Non-pigmented ciliary epithelial cell (primary cell): ENCODE measurements around the gene COL1A1.
A peak's percentile ranks its signal among the peaks of the same experiment; 100 is the strongest.

Source experiments
- DNase-seq: peaks from one replicate; pipeline ENCODE4 v3.0.0-alpha.2; 2010; ENCODE audit warnings: low read depth

Gene COL1A1

DNA sequence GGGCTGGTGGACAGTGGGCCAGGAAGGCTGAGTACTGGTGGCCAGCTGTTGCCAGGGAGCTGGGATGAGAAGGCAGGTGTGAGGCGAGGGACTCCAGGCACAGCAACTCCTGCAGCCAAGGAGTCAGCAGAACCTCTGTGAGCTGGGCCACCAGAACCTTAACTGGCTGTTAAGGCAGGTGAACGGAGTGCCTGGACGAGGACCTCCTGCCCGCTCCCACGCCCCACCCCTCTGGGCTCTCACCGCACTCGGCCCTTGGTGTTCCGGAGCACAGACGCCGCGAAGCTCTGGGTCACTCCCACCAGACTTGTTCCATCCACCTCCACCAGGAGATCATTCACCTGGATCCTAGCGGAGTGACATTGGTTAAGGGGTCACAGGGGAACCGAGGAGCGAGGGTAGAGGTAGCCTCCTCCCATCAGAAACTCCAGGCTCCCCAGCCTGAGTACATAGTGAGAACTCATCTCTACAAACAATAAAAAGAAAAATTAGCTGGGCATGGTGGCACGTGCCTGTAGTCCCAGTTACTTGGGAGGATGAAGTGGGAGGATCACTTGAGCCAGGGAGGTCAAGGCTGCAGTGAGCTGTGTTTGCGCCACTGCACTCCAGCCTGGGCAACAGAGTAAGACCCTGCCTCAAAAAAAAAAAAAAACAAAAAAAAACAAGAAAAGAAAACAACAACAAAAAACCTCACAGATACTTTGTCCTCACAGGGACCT is 60.2 kb downstream of the COL1A1 start:
- DNase-seq: no peak

DNA sequence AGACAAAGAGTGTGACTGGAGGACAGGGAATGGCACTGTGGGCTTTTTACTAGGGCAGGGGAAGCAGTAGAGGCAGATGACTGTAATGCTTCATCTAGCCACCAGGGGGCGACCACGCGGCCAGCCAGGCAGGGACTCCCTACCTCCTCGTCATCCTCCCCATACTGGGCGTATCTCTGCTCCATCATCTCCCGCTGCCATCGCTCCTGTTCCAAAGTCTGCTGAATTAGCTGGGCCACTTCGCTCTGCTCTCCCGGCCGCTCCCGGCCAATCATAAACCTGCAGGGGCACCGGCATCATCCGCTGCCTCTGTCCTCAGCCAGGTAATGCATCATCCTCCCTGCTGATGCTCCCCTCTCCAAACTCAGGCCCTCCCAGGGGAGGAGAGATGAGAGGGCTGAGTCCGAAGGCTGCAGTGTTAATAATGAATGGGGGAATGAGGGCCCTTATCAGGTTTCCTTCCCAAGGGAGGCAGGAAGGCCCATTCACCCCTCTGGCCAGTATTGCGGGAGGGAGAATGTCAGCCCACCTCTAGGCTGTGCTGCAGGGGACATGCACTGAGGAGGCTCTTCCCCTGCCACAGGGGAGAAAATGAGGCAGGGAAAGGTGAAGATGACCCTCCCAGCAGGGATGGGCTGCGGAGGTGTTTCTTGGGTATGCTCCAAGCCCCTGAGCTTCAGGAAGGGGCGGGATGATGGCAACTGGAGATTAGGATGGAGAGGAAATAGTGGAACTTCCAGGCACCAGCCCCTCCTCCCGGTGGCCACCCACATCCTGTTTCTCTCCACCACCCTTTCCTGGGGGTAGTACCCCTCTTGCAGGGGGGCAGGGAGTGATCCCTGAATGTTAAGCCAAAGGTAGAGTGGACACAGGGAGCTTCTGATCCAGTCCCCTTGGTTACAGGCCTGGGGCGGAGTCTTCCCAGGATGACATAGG is 61.2 kb downstream of the COL1A1 start:
- DNase-seq: peak; percentile 37

DNA sequence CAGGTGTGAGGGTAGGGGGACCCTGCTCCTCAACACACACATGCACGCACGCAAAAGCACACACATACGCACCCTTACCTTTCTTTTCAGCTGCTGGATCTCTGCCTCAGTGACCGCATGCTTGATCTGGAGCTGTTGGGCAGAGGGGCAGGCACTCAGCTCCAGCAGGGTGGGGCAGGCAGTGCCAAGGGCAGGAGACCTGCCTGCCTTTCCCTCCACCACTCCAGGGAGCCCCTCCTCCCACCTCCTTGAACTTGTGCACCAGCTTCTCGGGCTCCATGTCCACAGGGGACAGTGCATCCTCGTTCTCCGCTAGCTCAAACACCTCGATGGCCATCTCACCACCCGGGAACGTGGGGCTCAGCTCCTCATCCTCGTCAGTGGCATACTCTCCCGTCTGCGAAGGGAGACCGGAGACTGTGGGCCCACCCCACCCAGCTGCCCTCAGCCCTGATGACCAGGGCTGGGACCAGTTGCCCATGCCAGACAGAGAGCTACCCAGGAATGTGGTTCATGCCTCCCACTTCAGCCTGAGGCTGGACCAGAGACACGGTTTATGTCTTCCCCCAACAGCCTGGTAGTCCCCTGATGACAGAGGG is 62.1 kb downstream of the COL1A1 start:
- DNase-seq: no peak

DNA sequence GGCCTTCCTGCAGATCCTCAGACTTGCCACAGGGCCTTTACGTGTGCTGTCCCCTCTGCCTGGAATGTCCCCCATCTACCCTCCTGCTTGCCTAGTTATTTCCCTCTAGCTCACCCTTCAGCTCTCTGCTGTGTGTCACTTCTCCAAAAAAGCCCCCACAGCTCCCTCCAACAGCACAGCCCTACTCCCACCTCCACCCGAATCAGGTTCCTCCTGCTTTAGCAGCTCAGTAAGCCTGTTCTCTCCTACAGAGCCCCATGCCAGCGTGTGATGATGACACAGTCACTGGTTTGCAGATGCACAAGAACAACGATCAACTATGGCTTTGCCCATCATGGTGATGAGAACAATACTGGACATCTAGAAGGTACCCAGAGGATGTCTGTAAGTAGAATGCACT is 64.4 kb downstream of the COL1A1 start:
- no peak for DNase-seq

DNA sequence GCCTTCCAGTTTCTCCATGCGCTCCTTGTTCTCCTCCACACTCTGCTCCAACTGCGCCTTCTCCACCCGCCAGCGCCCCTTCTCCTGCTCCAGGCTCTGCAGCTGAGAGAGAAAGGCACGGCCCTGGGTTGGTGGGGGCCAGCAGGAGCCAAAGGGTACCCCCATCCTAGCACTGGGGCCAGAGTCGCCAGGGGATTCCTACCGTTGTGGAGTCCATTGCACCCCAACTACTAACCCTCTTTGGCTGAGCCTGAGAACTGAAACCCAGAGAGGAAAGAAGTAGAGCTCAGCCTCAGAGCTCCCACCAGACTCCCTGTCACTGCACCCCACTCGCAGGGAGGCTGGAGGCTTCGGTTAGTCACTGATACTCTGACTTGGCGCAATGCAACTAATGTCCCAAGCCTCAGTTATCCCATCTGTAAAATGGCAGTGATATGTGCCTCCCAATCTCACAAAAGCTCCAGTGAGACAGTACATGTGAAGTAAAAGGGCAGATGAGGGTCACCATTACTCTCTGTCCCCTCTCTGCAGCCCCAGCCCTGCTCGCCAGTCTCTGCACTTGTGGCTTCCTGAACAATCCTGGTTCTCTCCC is 65.2 kb downstream of the COL1A1 start:
- no peak for DNase-seq

DNA sequence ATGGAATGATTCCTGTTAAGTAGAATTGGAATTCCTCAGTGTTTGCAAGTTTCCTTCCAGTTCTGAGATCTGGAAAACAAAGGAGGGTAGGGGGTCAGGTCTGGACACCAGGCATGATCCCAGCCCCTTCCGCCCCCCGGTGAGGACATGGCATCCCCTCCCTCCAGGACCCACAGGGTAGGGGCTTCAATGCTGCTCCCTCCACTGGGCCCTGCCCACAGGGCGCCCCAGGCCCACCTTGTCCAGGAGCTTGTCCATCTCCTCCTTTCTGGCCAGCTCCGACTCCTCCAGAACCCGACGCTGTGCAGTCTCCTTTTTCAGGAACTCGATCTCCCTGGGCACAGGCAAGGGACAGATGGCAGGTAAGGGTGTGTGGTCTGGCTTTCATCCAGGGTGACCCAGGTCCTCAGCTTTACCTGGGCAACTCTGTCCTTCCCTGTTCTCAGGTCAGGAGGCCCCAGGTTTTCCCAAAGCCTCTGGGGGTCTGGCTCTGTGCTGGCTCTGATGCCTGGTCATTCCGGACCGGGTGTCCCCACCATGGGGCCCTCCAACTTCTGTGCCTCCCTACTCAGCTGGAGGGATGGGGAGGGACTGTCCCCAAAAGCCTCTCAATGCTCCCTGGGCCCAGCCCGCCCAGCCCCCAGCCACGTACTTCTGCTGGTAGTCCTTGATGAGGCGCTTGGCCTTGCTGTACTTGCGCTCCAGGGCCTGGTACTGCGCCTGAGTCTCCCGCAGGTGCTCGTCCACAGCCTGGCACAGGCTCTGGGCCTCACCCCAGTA is 65.9 kb downstream of the COL1A1 start:
- no peak for DNase-seq

DNA sequence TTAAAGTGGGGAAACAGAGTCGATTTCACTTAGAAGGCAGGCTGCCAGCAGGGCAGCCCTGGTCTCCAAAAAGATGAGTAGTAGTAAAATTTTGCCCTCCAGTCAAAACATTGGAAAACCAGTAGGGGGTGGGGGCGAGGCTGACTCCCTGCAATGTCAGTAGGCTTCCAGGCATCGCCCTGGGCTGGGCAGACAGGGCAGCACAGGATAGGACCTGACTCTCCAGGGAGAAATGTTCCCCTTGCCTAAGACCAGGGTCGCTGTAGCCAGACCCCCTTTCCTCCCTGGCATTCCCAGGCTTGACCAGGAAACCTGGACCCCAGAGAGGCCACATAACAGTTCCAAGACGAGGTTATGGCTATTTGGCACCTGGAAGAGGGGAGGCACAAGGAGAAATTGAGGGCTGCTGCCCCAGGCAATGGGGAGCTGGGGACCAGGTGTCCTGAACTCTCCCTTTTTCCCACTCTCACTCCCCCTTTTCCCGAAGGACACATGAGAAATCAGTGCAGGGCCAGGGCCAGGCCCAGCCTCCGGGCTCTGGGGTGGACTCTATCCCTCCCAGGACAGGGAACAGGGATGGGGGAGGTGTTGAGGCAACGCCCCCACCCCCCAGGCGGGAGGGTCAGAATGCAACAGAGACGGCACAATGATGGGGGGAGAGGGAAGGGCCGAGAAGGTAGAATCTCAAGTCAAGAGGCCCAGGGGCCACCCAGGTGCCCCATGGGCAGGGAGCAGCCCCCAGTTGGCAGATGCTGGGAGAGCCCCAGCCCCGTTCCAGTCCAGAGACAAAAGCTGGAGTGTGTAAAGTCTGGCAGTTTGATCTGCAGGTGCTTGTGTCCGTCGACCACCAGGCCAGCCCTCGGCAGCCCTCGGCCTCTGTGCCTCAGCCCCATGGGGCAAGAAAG is 67.0 kb downstream of the COL1A1 start:
- no peak for DNase-seq

DNA sequence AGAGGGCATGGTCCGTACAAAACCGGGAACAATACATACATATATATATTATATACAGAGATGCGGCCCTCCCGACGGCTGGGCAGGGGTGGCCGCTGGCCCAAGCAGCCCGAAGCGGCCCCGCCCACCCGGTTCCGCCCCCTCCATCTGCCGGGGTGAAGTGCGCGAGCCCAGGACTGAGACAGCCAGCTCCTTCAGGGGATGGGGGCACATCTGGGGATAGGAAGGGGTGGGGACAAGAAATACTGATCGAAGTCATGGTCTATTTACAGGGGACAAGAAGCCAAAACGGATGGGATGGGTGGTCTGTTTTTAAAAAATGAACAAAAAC is 67.7 kb downstream of the COL1A1 start:
- no peak for DNase-seq
